SK-N-SH treated with all-trans-retinoic acid at 6 μM for 48 hours (cell line): ENCODE measurements around the gene PARVB.

ENCODE experiments used
- ATAC-seq: fragments of 200-7000 bp; cut with Tn5 transposase; 3 replicates; pipeline ENCODE4 v1.9.1; 2020; ENCODE audit warnings: mild to moderate bottlenecking, moderate library complexity
- ARNTL ChIP-seq: fragments of 450-650 bp; formaldehyde crosslinking; IDR thresholded peaks from 2 replicates; pipeline ENCODE4 v1.5.0; 2020; ENCODE audit warnings: low read depth, mild to moderate bottlenecking, moderate library complexity, borderline replicate concordance
- CSDC2 ChIP-seq: fragments of 250-450 bp; sonication (Bioruptor Pico); IDR thresholded peaks from 2 replicates; pipeline ENCODE4 v1.5.0; 2020; ENCODE audit warnings: mild to moderate bottlenecking, moderate library complexity
- ESRRG ChIP-seq: fragments of 250-450 bp; sonication (Bioruptor Pico); IDR thresholded peaks from 2 replicates; pipeline ENCODE4 v1.6.1; 2021; ENCODE audit warnings: mild to moderate bottlenecking
- GLIS3 ChIP-seq: fragments of 250-450 bp; sonication (Bioruptor Pico); IDR thresholded peaks from 2 replicates; pipeline ENCODE4 v1.5.0; 2020; ENCODE audit warnings: mild to moderate bottlenecking, moderate library complexity
- ISL1 ChIP-seq: fragments of 250-450 bp; sonication (Bioruptor Pico); IDR thresholded peaks from 2 replicates; pipeline ENCODE4 v2.1.2; 2022; ENCODE audit warnings: mild to moderate bottlenecking, moderate library complexity
- OSR1 ChIP-seq: fragments of 250-450 bp; sonication (Bioruptor Pico); IDR thresholded peaks from 2 replicates; pipeline ENCODE4 v1.8.0; 2022; ENCODE audit warnings: moderate library complexity, mild to moderate bottlenecking, inconsistent platforms
- PPARA ChIP-seq: fragments of 250-450 bp; sonication (Bioruptor Pico); IDR thresholded peaks from 2 replicates; pipeline ENCODE4 v1.5.0; 2020; ENCODE audit warnings: mild to moderate bottlenecking, borderline replicate concordance
- RARB ChIP-seq: fragments of 250-450 bp; sonication (Bioruptor Pico); IDR thresholded peaks from 2 replicates; pipeline ENCODE4 v1.8.0; 2021; ENCODE audit warnings: mild to moderate bottlenecking, moderate library complexity
- SNAI2 ChIP-seq: fragments of 250-450 bp; sonication (Bioruptor Pico); IDR thresholded peaks from 2 replicates; pipeline ENCODE4 v1.5.0; 2020; ENCODE audit warnings: mild to moderate bottlenecking, moderate library complexity
- TCF4 ChIP-seq: fragments of 250-450 bp; sonication (Bioruptor Pico); IDR thresholded peaks from 2 replicates; pipeline ENCODE4 v1.8.0; 2021; ENCODE audit warnings: mild to moderate bottlenecking, moderate library complexity, borderline replicate concordance
- TOX ChIP-seq: fragments of 250-450 bp; sonication (Bioruptor Pico); IDR thresholded peaks from 2 replicates; pipeline ENCODE4 v1.8.0; 2021; ENCODE audit warnings: mild to moderate bottlenecking, moderate library complexity, borderline replicate concordance
- TSHZ2 ChIP-seq: fragments of 250-450 bp; sonication (Bioruptor Pico); IDR thresholded peaks from 2 replicates; pipeline ENCODE4 v1.5.0; 2020; ENCODE audit warnings: mild to moderate bottlenecking, moderate library complexity
- ZC3H10 ChIP-seq: fragments of 250-450 bp; sonication (Bioruptor Pico); IDR thresholded peaks from 2 replicates; pipeline ENCODE4 v1.5.1; 2021; ENCODE audit warnings: mild to moderate bottlenecking, moderate library complexity
- ZFP3 ChIP-seq: fragments of 250-450 bp; sonication (Bioruptor Pico); IDR thresholded peaks from 2 replicates; pipeline ENCODE4 v1.5.0; 2020; ENCODE audit warnings: mild to moderate bottlenecking, moderate library complexity
- ZFP30 ChIP-seq: fragments of 450-650 bp; formaldehyde crosslinking; IDR thresholded peaks from 2 replicates; pipeline ENCODE4 v1.5.0; 2022; ENCODE audit warnings: mild to moderate bottlenecking, moderate library complexity
- ZNF70 ChIP-seq: fragments of 450-650 bp; formaldehyde crosslinking; IDR thresholded peaks from 2 replicates; pipeline ENCODE4 v1.5.0; 2020; ENCODE audit warnings: mild to moderate bottlenecking, moderate library complexity
- ZNF8 ChIP-seq: fragments of 450-650 bp; formaldehyde crosslinking; IDR thresholded peaks from 2 replicates; pipeline ENCODE4 v1.5.0; 2020; ENCODE audit warnings: mild to moderate bottlenecking, moderate library complexity
- TF ChIP-seq, protein P1 (sequence below): fragments of 250-450 bp; sonication (Bioruptor Pico); IDR thresholded peaks from 2 replicates; pipeline ENCODE4 v1.8.0; 2021; ENCODE audit warnings: low read depth, mild to moderate bottlenecking, moderate library complexity, borderline replicate concordance
- TF ChIP-seq, protein P2 (sequence below): fragments of 250-450 bp; sonication (Bioruptor Pico); IDR thresholded peaks from 2 replicates; pipeline ENCODE4 v1.5.1; 2021; ENCODE audit warnings: mild to moderate bottlenecking, moderate library complexity
- TF ChIP-seq, protein P3 (sequence below): fragments of 250-450 bp; sonication (Bioruptor Pico); IDR thresholded peaks from 2 replicates; pipeline ENCODE4 v1.5.1; 2020; ENCODE audit warnings: low read depth, mild to moderate bottlenecking, moderate library complexity
- TF ChIP-seq, protein P4 (sequence below): fragments of 250-450 bp; sonication (Bioruptor Pico); IDR thresholded peaks from 2 replicates; pipeline ENCODE4 v1.8.0; 2020; ENCODE audit warnings: mild to moderate bottlenecking, moderate library complexity, borderline replicate concordance

PARVB gene, protein sequence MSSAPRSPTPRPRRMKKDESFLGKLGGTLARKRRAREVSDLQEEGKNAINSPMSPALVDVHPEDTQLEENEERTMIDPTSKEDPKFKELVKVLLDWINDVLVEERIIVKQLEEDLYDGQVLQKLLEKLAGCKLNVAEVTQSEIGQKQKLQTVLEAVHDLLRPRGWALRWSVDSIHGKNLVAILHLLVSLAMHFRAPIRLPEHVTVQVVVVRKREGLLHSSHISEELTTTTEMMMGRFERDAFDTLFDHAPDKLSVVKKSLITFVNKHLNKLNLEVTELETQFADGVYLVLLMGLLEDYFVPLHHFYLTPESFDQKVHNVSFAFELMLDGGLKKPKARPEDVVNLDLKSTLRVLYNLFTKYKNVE

DNA sequence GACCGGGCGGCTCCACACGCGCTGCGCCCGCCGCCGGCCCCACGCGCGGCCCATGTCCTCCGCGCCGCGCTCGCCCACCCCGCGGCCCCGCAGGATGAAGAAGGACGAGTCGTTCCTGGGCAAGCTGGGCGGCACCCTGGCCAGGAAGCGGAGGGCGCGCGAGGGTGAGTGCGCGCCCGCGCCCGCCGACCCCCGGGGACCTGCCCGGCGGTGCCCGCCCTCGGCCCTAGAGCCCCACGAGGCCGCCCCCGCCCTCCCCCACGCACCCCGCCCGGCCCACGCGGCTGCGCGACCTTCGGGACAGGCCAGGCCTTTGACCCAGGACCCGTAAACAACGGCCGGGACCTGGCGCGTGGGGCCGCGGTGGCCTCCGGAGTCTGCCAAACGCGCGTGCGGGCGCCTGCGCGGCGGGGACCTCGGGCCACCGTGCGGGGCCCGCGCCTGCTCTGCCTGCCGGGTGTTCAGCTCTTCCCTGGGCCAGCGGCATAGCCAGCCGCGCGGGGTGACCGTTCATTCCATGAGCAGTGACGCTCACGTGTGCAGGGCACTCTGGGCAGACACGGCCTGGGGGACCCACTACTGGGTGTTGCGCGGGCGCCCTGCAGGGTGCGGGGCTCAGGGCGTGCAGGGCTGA is at the start of gene PARVB:
PARVB (plus strand) TSS at position 15 of the 634 bp plus-strand sequence; CDS start at position 53, 38 bp downstream.
- peak; percentile 57 for ATAC-seq
- TF ChIP-seq TSHZ2 (CRISPR knock-in tag) (no peak), ARNTL (CRISPR knock-in tag) (no peak), ZFP3 (CRISPR knock-in tag) (no peak), PPARA (CRISPR knock-in tag) (no peak), TOX (CRISPR knock-in tag) (no peak), OSR1 (CRISPR knock-in tag) (no peak), CSDC2 (CRISPR knock-in tag) (no peak), ISL1 (CRISPR knock-in tag) (no peak)
- TF ChIP-seq, protein P1, sequence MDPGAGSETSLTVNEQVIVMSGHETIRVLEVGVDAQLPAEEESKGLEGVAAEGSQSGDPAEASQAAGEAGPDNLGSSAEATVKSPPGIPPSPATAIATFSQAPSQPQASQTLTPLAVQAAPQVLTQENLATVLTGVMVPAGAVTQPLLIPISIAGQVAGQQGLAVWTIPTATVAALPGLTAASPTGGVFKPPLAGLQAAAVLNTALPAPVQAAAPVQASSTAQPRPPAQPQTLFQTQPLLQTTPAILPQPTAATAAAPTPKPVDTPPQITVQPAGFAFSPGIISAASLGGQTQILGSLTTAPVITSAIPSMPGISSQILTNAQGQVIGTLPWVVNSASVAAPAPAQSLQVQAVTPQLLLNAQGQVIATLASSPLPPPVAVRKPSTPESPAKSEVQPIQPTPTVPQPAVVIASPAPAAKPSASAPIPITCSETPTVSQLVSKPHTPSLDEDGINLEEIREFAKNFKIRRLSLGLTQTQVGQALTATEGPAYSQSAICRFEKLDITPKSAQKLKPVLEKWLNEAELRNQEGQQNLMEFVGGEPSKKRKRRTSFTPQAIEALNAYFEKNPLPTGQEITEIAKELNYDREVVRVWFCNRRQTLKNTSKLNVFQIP (CRISPR knock-in tag): no peak
- TF ChIP-seq, protein P2, sequence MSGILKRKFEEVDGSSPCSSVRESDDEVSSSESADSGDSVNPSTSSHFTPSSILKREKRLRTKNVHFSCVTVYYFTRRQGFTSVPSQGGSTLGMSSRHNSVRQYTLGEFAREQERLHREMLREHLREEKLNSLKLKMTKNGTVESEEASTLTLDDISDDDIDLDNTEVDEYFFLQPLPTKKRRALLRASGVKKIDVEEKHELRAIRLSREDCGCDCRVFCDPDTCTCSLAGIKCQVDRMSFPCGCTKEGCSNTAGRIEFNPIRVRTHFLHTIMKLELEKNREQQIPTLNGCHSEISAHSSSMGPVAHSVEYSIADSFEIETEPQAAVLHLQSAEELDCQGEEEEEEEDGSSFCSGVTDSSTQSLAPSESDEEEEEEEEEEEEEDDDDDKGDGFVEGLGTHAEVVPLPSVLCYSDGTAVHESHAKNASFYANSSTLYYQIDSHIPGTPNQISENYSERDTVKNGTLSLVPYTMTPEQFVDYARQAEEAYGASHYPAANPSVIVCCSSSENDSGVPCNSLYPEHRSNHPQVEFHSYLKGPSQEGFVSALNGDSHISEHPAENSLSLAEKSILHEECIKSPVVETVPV (CRISPR knock-in tag): no peak

- no peak for ATAC-seq
These were observed 49.1 kb upstream of the PARVB start for GRCh38 chr22:43975041-43975440.

More at GRCh38 chr22:43975041-43975440, 49.1 kb upstream of the PARVB start:
- TF ChIP-seq ZC3H10 (no peak), TCF4 (no peak), ARNTL (CRISPR knock-in tag) (no peak), ZNF70 (CRISPR knock-in tag) (no peak), CSDC2 (CRISPR knock-in tag) (no peak), GLIS3 (CRISPR knock-in tag) (no peak), ZNF8 (CRISPR knock-in tag) (no peak), ZFP3 (CRISPR knock-in tag) (no peak), ISL1 (CRISPR knock-in tag) (no peak), ESRRG (CRISPR knock-in tag) (no peak), RARB (CRISPR knock-in tag) (no peak), ZFP30 (CRISPR knock-in tag) (no peak), SNAI2 (CRISPR knock-in tag) (no peak)
- TF ChIP-seq, protein P3, sequence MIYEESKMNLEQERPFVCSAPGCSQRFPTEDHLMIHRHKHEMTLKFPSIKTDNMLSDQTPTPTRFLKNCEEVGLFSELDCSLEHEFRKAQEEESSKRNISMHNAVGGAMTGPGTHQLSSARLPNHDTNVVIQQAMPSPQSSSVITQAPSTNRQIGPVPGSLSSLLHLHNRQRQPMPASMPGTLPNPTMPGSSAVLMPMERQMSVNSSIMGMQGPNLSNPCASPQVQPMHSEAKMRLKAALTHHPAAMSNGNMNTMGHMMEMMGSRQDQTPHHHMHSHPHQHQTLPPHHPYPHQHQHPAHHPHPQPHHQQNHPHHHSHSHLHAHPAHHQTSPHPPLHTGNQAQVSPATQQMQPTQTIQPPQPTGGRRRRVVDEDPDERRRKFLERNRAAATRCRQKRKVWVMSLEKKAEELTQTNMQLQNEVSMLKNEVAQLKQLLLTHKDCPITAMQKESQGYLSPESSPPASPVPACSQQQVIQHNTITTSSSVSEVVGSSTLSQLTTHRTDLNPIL: no peak
- TF ChIP-seq, protein P1 (CRISPR knock-in tag): no peak
- TF ChIP-seq, protein P4, sequence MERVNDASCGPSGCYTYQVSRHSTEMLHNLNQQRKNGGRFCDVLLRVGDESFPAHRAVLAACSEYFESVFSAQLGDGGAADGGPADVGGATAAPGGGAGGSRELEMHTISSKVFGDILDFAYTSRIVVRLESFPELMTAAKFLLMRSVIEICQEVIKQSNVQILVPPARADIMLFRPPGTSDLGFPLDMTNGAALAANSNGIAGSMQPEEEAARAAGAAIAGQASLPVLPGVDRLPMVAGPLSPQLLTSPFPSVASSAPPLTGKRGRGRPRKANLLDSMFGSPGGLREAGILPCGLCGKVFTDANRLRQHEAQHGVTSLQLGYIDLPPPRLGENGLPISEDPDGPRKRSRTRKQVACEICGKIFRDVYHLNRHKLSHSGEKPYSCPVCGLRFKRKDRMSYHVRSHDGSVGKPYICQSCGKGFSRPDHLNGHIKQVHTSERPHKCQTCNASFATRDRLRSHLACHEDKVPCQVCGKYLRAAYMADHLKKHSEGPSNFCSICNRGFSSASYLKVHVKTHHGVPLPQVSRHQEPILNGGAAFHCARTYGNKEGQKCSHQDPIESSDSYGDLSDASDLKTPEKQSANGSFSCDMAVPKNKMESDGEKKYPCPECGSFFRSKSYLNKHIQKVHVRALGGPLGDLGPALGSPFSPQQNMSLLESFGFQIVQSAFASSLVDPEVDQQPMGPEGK (CRISPR knock-in tag): no peak
